Activated CD4-positive, alpha-beta memory T cell treated with anti-CD3 and anti-CD28 coated beads for 36 hours (primary cell): ENCODE data around the gene NGFR. TPM values are rescaled to one million over a fixed set of nuclear protein-coding genes. Genes with fewer than 3 reads are reported as not detected.

ENCODE experiments used
- CTCF ChIA-PET: fragments of 350-600 bp; sonication (Branson Sonifier 250); formaldehyde crosslinking; loops from one replicate; lab custom pipeline; 2021; ENCODE audit warnings: antibody characterized with exemption, inconsistent platforms; lab: Charles Lee
- POLR2A ChIA-PET: fragments of 350-600 bp; sonication (Branson Sonifier 250); formaldehyde crosslinking; loops from one replicate; lab custom pipeline; 2021; ENCODE audit warnings: antibody characterized with exemption; lab: Charles Lee
- DNase-seq: peaks from one replicate; pipeline ENCODE4 v3.0.0-alpha.2; 2020
- H3K27ac Mint-ChIP-seq: one replicate; pipeline ENCODE4 v1.8.0; 2021; ENCODE audit warnings: mixed read lengths
- H3K27me3 Mint-ChIP-seq: one replicate; pipeline ENCODE4 v1.8.0; 2021; ENCODE audit warnings: mixed read lengths
- H3K36me3 Mint-ChIP-seq: one replicate; pipeline ENCODE4 v1.8.0; 2021; ENCODE audit warnings: mixed read lengths
- H3K4me1 Mint-ChIP-seq: one replicate; pipeline ENCODE4 v1.8.0; 2021; ENCODE audit warnings: low read depth, mixed read lengths
- H3K4me3 Mint-ChIP-seq: one replicate; pipeline ENCODE4 v1.8.0; 2021; ENCODE audit warnings: mild to moderate bottlenecking, mixed read lengths
- H3K9me3 Mint-ChIP-seq: one replicate; pipeline ENCODE4 v1.8.0; 2021; ENCODE audit warnings: mixed read lengths
- intact Hi-C: fragments of 100-400 bp; cut with micrococcal nuclease; formaldehyde crosslinking; loops from one replicate; pipeline ENCODE4 v1.15.1; 2023
- total RNA-seq, 2 experiments: library from RNA; stranded (reverse); gene quantifications; one replicate each; pipeline ENCODE4 v1.2.3, GENCODE V29; 2021

The NGFR gene
- total RNA-seq: under 1 TPM; 0.17 to 0.21 TPM

GRCh38 chr17:49494986-49495841 is at the start of gene NGFR:
TSS of gene NGFR (plus strand) at chr17:49495293. CDS start at chr17:49495418, 125 bp downstream.
- H3K9me3 Mint-ChIP-seq: no peaks in the 10 kb centered on the region
- H3K4me1 Mint-ChIP-seq: peaks cover 22% of the 10 kb centered on the region
- peaks cover 37% of the 10 kb centered on the region for H3K27me3 Mint-ChIP-seq
- peak within 1 kb of the TSS; percentile 67 for H3K4me3 Mint-ChIP-seq
- intact Hi-C loops: no loop called here
- no peaks in the 10 kb centered on the region for H3K36me3 Mint-ChIP-seq
- ChIA-PET CTCF (interaction anchor here (0.6 to 6.2 kb wide), 9 partner anchors 10 to 501 kb away, joined by 3 to 71 read pairs (median 4); no protein-coding TSS in a partner anchor), POLR2A (no interaction called here)
- DNase-seq: peak; percentile 55
- no peak within 1 kb of the TSS for H3K27ac Mint-ChIP-seq

- H3K4me3 Mint-ChIP-seq: no peak overlapping the region
- H3K27ac Mint-ChIP-seq: no peak overlapping the region
- H3K4me1 Mint-ChIP-seq: peaks cover 3% of the 10 kb centered on the region
- peaks cover 10% of the 10 kb centered on the region for H3K27me3 Mint-ChIP-seq
- H3K36me3 Mint-ChIP-seq: no peaks in the 10 kb centered on the region
- intact Hi-C loops: no loop called here
- DNase-seq: no peak
- no peaks in the 10 kb centered on the region for H3K9me3 Mint-ChIP-seq
- POLR2A ChIA-PET: no interaction called here
- CTCF ChIA-PET: no interaction called here
Measured at GRCh38 chr17:49445591-49445990, 49.5 kb upstream of the NGFR start.

GRCh38 chr17:49447628-49448302 is 47.3 kb upstream of the NGFR start:
- Mint-ChIP-seq H3K4me3 (no peak overlapping the region), H3K4me1 (peaks cover 3% of the 10 kb centered on the region), H3K9me3 (no peaks in the 10 kb centered on the region), H3K36me3 (no peaks in the 10 kb centered on the region), H3K27me3 (peaks cover 4% of the 10 kb centered on the region), H3K27ac (no peak overlapping the region)
- DNase-seq: no peak
- CTCF ChIA-PET: no interaction called here
- intact Hi-C loops: no loop called here
- POLR2A ChIA-PET: no interaction called here

- H3K27me3 Mint-ChIP-seq: no peaks in the 10 kb centered on the region
- H3K36me3 Mint-ChIP-seq: no peaks in the 10 kb centered on the region
- H3K9me3 Mint-ChIP-seq: no peaks in the 10 kb centered on the region
- no peak for DNase-seq
- POLR2A ChIA-PET: no interaction called here
- H3K27ac Mint-ChIP-seq: no peak overlapping the region
- no peak overlapping the region for H3K4me3 Mint-ChIP-seq
- CTCF ChIA-PET: no interaction called here
- intact Hi-C loops: no loop called here
- H3K4me1 Mint-ChIP-seq: peaks cover 3% of the 10 kb centered on the region
Measured at GRCh38 chr17:49450181-49450580, 44.9 kb upstream of the NGFR start.

GRCh38 chr17:49450735-49451134 is 44.4 kb upstream of the NGFR start:
- no peak for DNase-seq
- ChIA-PET POLR2A (no interaction called here), CTCF (no interaction called here)

GRCh38 chr17:49452201-49452600 is 42.9 kb upstream of the NGFR start:
- POLR2A ChIA-PET: no interaction called here
- Mint-ChIP-seq H3K4me3 (no peak overlapping the region), H3K27me3 (peaks cover 11% of the 10 kb centered on the region), H3K36me3 (no peaks in the 10 kb centered on the region), H3K4me1 (peaks cover 3% of the 10 kb centered on the region), H3K9me3 (no peaks in the 10 kb centered on the region), H3K27ac (no peak overlapping the region)
- intact Hi-C loops: no loop called here
- no peak for DNase-seq
- CTCF ChIA-PET: interaction anchor here (3.1 kb wide), 1 partner anchor 104 kb away, joined by 13 read pairs; no protein-coding TSS in a partner anchor

More at GRCh38 chr17:49450735-49451134, 44.4 kb upstream of the NGFR start:
- Mint-ChIP-seq H3K9me3 (no peaks in the 10 kb centered on the region), H3K27me3 (no peaks in the 10 kb centered on the region), H3K36me3 (no peaks in the 10 kb centered on the region), H3K27ac (no peak overlapping the region), H3K4me3 (no peak overlapping the region), H3K4me1 (peaks cover 3% of the 10 kb centered on the region)
- intact Hi-C loops: no loop called here

- no peaks in the 10 kb centered on the region for H3K36me3 Mint-ChIP-seq
- H3K27me3 Mint-ChIP-seq: peaks cover 16% of the 10 kb centered on the region
- peaks cover 3% of the 10 kb centered on the region for H3K4me1 Mint-ChIP-seq
- no peak overlapping the region for H3K4me3 Mint-ChIP-seq
- no peak for DNase-seq
- ChIA-PET POLR2A (no interaction called here), CTCF (interaction anchor here (3.1 kb wide), 1 partner anchor 103 kb away, joined by 13 read pairs; no protein-coding TSS in a partner anchor)
- H3K27ac Mint-ChIP-seq: no peak overlapping the region
- H3K9me3 Mint-ChIP-seq: no peaks in the 10 kb centered on the region
- intact Hi-C loops: no loop called here
Measured at GRCh38 chr17:49452661-49453060, 42.4 kb upstream of the NGFR start.

GRCh38 chr17:49454050-49454449 is 41.0 kb upstream of the NGFR start:
- H3K4me1 Mint-ChIP-seq: peaks cover 3% of the 10 kb centered on the region
- intact Hi-C loops: no loop called here
- H3K9me3 Mint-ChIP-seq: no peaks in the 10 kb centered on the region
- no peak for DNase-seq
- H3K27ac Mint-ChIP-seq: no peak overlapping the region
- ChIA-PET CTCF (interaction anchor here (1.3 to 3.1 kb wide), 2 partner anchors 19 to 102 kb away, joined by 3 to 13 read pairs; no protein-coding TSS in a partner anchor), POLR2A (no interaction called here)
- peaks cover 22% of the 10 kb centered on the region for H3K27me3 Mint-ChIP-seq
- H3K4me3 Mint-ChIP-seq: no peak overlapping the region
- H3K36me3 Mint-ChIP-seq: no peaks in the 10 kb centered on the region

- Mint-ChIP-seq H3K9me3 (no peaks in the 10 kb centered on the region), H3K4me1 (peaks cover 2% of the 10 kb centered on the region), H3K27ac (no peak overlapping the region), H3K27me3 (peaks cover 31% of the 10 kb centered on the region), H3K36me3 (no peaks in the 10 kb centered on the region), H3K4me3 (no peak overlapping the region)
- DNase-seq: no peak
- POLR2A ChIA-PET: no interaction called here
- CTCF ChIA-PET: interaction anchor here (1.3 to 1.7 kb wide), 2 partner anchors 21 to 164 kb away, joined by 3 read pairs; no protein-coding TSS in a partner anchor
- intact Hi-C loops: no loop called here
Measured at GRCh38 chr17:49455272-49455861, 39.7 kb upstream of the NGFR start.

GRCh38 chr17:49456183-49456965 is 38.7 kb upstream of the NGFR start:
- no peaks in the 10 kb centered on the region for H3K36me3 Mint-ChIP-seq
- POLR2A ChIA-PET: no interaction called here
- H3K4me1 Mint-ChIP-seq: no peaks in the 10 kb centered on the region
- no peaks in the 10 kb centered on the region for H3K9me3 Mint-ChIP-seq
- no peak overlapping the region for H3K4me3 Mint-ChIP-seq
- intact Hi-C loops: no loop called here
- H3K27me3 Mint-ChIP-seq: peaks cover 33% of the 10 kb centered on the region
- CTCF ChIA-PET: interaction anchor here (0.6 to 1.7 kb wide), 3 partner anchors 25 to 165 kb away, joined by 3 to 4 read pairs (median 3); no protein-coding TSS in a partner anchor
- H3K27ac Mint-ChIP-seq: no peak overlapping the region
- no peak for DNase-seq
